Activated T-helper 1 cell treated with anti-CD3 and anti-CD28 coated beads, Interleukin-12 subunit alpha, Interleukin-12 subunit beta, Interleukin-2, Interleukin-4 antibody, amounts not matched to agents 30 ng/mL and 10 ng/mL and 1 ng/mL, durations not matched to agents 14 hours and 24 hours and 36 hours (primary cell): ENCODE results near the gene NOTCH3. TPM values are rescaled to one million over a fixed set of nuclear protein-coding genes. Genes with fewer than 3 reads are reported as not detected.

Experiments used
- DNase-seq: peaks from one replicate; pipeline ENCODE4 v3.0.0; 2021; ENCODE audit warnings: low spot score
- H3K27ac Mint-ChIP-seq: one replicate; pipeline ENCODE4 v1.8.0; 2021; ENCODE audit warnings: mild to moderate bottlenecking, mixed read lengths
- H3K27me3 Mint-ChIP-seq: one replicate; pipeline ENCODE4 v1.8.0; 2022; ENCODE audit warnings: mild to moderate bottlenecking, moderate library complexity, mixed read lengths; ENCODE audit not compliant: insufficient read depth
- H3K36me3 Mint-ChIP-seq: one replicate; pipeline ENCODE4 v1.8.0; 2021; ENCODE audit warnings: low read depth, mixed read lengths
- H3K4me1 Mint-ChIP-seq: one replicate; pipeline ENCODE4 v1.8.0; 2021; ENCODE audit warnings: low read depth, mixed read lengths
- H3K4me3 Mint-ChIP-seq: one replicate; pipeline ENCODE4 v1.8.0; 2021; ENCODE audit warnings: mild to moderate bottlenecking, moderate library complexity, mixed read lengths
- H3K9me3 Mint-ChIP-seq: one replicate; pipeline ENCODE4 v1.8.0; 2021; ENCODE audit warnings: mixed read lengths
- intact Hi-C: fragments of 100-400 bp; cut with micrococcal nuclease; formaldehyde crosslinking; loops from one replicate; pipeline ENCODE4 v1.15.1; 2024
- total RNA-seq: library from RNA; stranded (reverse); gene quantifications from 2 replicates; pipeline ENCODE4 v1.2.3, GENCODE V29; 2022

The NOTCH3 gene
- total RNA-seq, 1 donor from 2014 or later: not detected

GRCh38 chr19:15155296-15155695 is 45.5 kb downstream of the NOTCH3 start:
- H3K27me3 Mint-ChIP-seq: peaks cover 2% of the 10 kb centered on the region
- no peak for DNase-seq
- H3K4me1 Mint-ChIP-seq: no peaks in the 10 kb centered on the region
- H3K9me3 Mint-ChIP-seq: peaks cover 4% of the 10 kb centered on the region
- H3K4me3 Mint-ChIP-seq: no peak overlapping the region
- intact Hi-C loops: no loop called here
- no peak overlapping the region for H3K27ac Mint-ChIP-seq
- H3K36me3 Mint-ChIP-seq: no peaks in the 10 kb centered on the region

- Mint-ChIP-seq H3K9me3 (peaks cover 4% of the 10 kb centered on the region), H3K4me1 (no peaks in the 10 kb centered on the region), H3K27me3 (peaks cover 2% of the 10 kb centered on the region), H3K27ac (no peak overlapping the region), H3K36me3 (no peaks in the 10 kb centered on the region), H3K4me3 (no peak overlapping the region)
- no peak for DNase-seq
- intact Hi-C loops: no loop called here
Measured at GRCh38 chr19:15154002-15154612, 46.7 kb downstream of the NOTCH3 start.

GRCh38 chr19:15149737-15150136 is 51.1 kb downstream of the NOTCH3 start:
- intact Hi-C loops: loop anchor here (1.0 kb wide), 2 partner anchors 48 to 57 kb away; no protein-coding TSS in a partner anchor
- Mint-ChIP-seq H3K9me3 (peaks cover 4% of the 10 kb centered on the region), H3K27ac (no peak overlapping the region), H3K4me1 (no peaks in the 10 kb centered on the region), H3K27me3 (peaks cover 2% of the 10 kb centered on the region), H3K4me3 (no peak overlapping the region), H3K36me3 (no peaks in the 10 kb centered on the region)
- no peak for DNase-seq

- Mint-ChIP-seq H3K9me3 (no peaks in the 10 kb centered on the region), H3K4me3 (no peak overlapping the region), H3K36me3 (no peaks in the 10 kb centered on the region), H3K4me1 (no peaks in the 10 kb centered on the region), H3K27me3 (peaks cover 2% of the 10 kb centered on the region), H3K27ac (no peak overlapping the region)
- intact Hi-C loops: no loop called here
- DNase-seq: no peak
Measured at GRCh38 chr19:15147090-15147489, 53.7 kb downstream of the NOTCH3 start.

- H3K4me3 Mint-ChIP-seq: no peak overlapping the region
- intact Hi-C loops: no loop called here
Measured at GRCh38 chr19:15144046-15144646, 56.6 kb downstream of the NOTCH3 start.

GRCh38 chr19:15142313-15142712 is 58.5 kb downstream of the NOTCH3 start:
- Mint-ChIP-seq H3K27me3 (peaks cover 2% of the 10 kb centered on the region), H3K36me3 (peaks cover 3% of the 10 kb centered on the region), H3K9me3 (peaks cover 13% of the 10 kb centered on the region), H3K4me1 (no peaks in the 10 kb centered on the region), H3K27ac (no peak overlapping the region), H3K4me3 (no peak overlapping the region)
- DNase-seq: no peak
- intact Hi-C loops: no loop called here

More at GRCh38 chr19:15144046-15144646, 56.6 kb downstream of the NOTCH3 start:
- Mint-ChIP-seq H3K36me3 (peaks cover 3% of the 10 kb centered on the region), H3K4me1 (no peaks in the 10 kb centered on the region), H3K27ac (no peak overlapping the region), H3K9me3 (peaks cover 5% of the 10 kb centered on the region), H3K27me3 (no peaks in the 10 kb centered on the region)
- DNase-seq: no peak

GRCh38 chr19:15141143-15141542 is 59.7 kb downstream of the NOTCH3 start:
- Mint-ChIP-seq H3K4me1 (peaks cover 7% of the 10 kb centered on the region), H3K4me3 (no peak overlapping the region), H3K36me3 (peaks cover 3% of the 10 kb centered on the region), H3K9me3 (peaks cover 21% of the 10 kb centered on the region), H3K27ac (no peak overlapping the region), H3K27me3 (peaks cover 2% of the 10 kb centered on the region)
- DNase-seq: no peak
- intact Hi-C loops: no loop called here

GRCh38 chr19:15138427-15138826 is 62.4 kb downstream of the NOTCH3 start:
- Mint-ChIP-seq H3K4me1 (peaks cover 7% of the 10 kb centered on the region), H3K36me3 (peaks cover 3% of the 10 kb centered on the region), H3K9me3 (peaks cover 21% of the 10 kb centered on the region), H3K4me3 (no peak overlapping the region), H3K27ac (no peak overlapping the region), H3K27me3 (peaks cover 4% of the 10 kb centered on the region)
- intact Hi-C loops: no loop called here
- DNase-seq: no peak

- intact Hi-C loops: no loop called here
Measured at GRCh38 chr19:15137777-15138176, 63.0 kb downstream of the NOTCH3 start.

GRCh38 chr19:15136234-15136954 is 64.4 kb downstream of the NOTCH3 start:
- peaks cover 4% of the 10 kb centered on the region for H3K27me3 Mint-ChIP-seq
- intact Hi-C loops: no loop called here
- DNase-seq: no peak
- H3K27ac Mint-ChIP-seq: no peak overlapping the region
- peaks cover 3% of the 10 kb centered on the region for H3K36me3 Mint-ChIP-seq
- H3K9me3 Mint-ChIP-seq: peaks cover 21% of the 10 kb centered on the region
- H3K4me3 Mint-ChIP-seq: no peak overlapping the region
- H3K4me1 Mint-ChIP-seq: peaks cover 7% of the 10 kb centered on the region

More at GRCh38 chr19:15137777-15138176, 63.0 kb downstream of the NOTCH3 start:
- peaks cover 4% of the 10 kb centered on the region for H3K27me3 Mint-ChIP-seq
- H3K4me3 Mint-ChIP-seq: no peak overlapping the region
- peaks cover 21% of the 10 kb centered on the region for H3K9me3 Mint-ChIP-seq
- H3K36me3 Mint-ChIP-seq: peaks cover 3% of the 10 kb centered on the region
- H3K4me1 Mint-ChIP-seq: peaks cover 7% of the 10 kb centered on the region
- DNase-seq: no peak
- H3K27ac Mint-ChIP-seq: no peak overlapping the region

GRCh38 chr19:15129856-15130585 is 70.8 kb downstream of the NOTCH3 start:
- intact Hi-C loops: loop anchor here (5.0 to 10.0 kb wide), 3 partner anchors 332 to 1412 kb away; partner anchors contain the start of genes CHERP and RASAL3
- Mint-ChIP-seq H3K4me1 (peaks cover 29% of the 10 kb centered on the region), H3K4me3 (peak overlapping the region; percentile 47), H3K27me3 (peaks cover 2% of the 10 kb centered on the region), H3K27ac (peak overlapping the region; percentile 91), H3K9me3 (no peaks in the 10 kb centered on the region), H3K36me3 (no peaks in the 10 kb centered on the region)
- no peak for DNase-seq

GRCh38 chr19:15128162-15128770 is 72.5 kb downstream of the NOTCH3 start:
- no peak overlapping the region for H3K27ac Mint-ChIP-seq

More at GRCh38 chr19:15128162-15128770, 72.5 kb downstream of the NOTCH3 start:
- Mint-ChIP-seq H3K36me3 (no peaks in the 10 kb centered on the region), H3K9me3 (no peaks in the 10 kb centered on the region), H3K4me3 (no peak overlapping the region), H3K4me1 (peaks cover 38% of the 10 kb centered on the region), H3K27me3 (no peaks in the 10 kb centered on the region)
- DNase-seq: no peak
- intact Hi-C loops: loop anchor here (5.0 to 10.0 kb wide), 3 partner anchors 334 to 1414 kb away; partner anchors contain the start of genes CHERP and RASAL3
